RWPE2 (cell line): ENCODE results near the gene SLC38A8.

ENCODE experiments used
- ATAC-seq: fragments of 200-7000 bp; cut with Tn5 transposase; 3 replicates; pipeline ENCODE4 v1.9.1; 2021; ENCODE audit warnings: low read depth
- DNase-seq: peaks from one replicate; pipeline ENCODE4 v3.0.0-alpha.2; 2020; ENCODE audit warnings: low spot score
- H3K27ac ChIP-seq: fragments of 450-650 bp; 2 replicates; pipeline ENCODE4 v1.5.1; 2017; ENCODE audit warnings: mild to moderate bottlenecking; ENCODE audit not compliant: poor library complexity, severe bottlenecking
- H3K27me3 ChIP-seq: fragments of 250-450 bp; sonication (Bioruptor Pico); 2 replicates; pipeline ENCODE4 v1.5.1; 2021; ENCODE audit warnings: mild to moderate bottlenecking, moderate library complexity; ENCODE audit not compliant: insufficient read depth, poor library complexity, severe bottlenecking
- H3K36me3 ChIP-seq: fragments of 250-450 bp; sonication (Bioruptor Pico); 2 replicates; pipeline ENCODE4 v1.5.1; 2020; ENCODE audit warnings: low read depth, mild to moderate bottlenecking, moderate library complexity
- H3K4me1 ChIP-seq: fragments of 250-450 bp; sonication (Bioruptor Pico); 2 replicates; pipeline ENCODE4 v1.5.1; 2021; ENCODE audit warnings: mild to moderate bottlenecking, moderate library complexity; ENCODE audit not compliant: insufficient read depth, poor library complexity, severe bottlenecking
- H3K4me3 ChIP-seq: fragments of 250-450 bp; sonication (Bioruptor Pico); 2 replicates; pipeline ENCODE4 v1.5.1; 2021; ENCODE audit warnings: mild to moderate bottlenecking, moderate library complexity; ENCODE audit not compliant: severe bottlenecking
- H3K9me3 ChIP-seq: fragments of 250-450 bp; sonication (Bioruptor Pico); 2 replicates; pipeline ENCODE4 v1.5.1; 2021; ENCODE audit warnings: mild to moderate bottlenecking, moderate library complexity; ENCODE audit not compliant: severe bottlenecking
- TF ChIP-seq, protein P1 (sequence below): fragments of 450-650 bp; IDR thresholded peaks from one replicate; pipeline ENCODE4 v1.5.1; 2017; ENCODE audit warnings: mild to moderate bottlenecking, moderate library complexity; ENCODE audit not compliant: poor library complexity, severe bottlenecking

SLC38A8 gene

DNA sequence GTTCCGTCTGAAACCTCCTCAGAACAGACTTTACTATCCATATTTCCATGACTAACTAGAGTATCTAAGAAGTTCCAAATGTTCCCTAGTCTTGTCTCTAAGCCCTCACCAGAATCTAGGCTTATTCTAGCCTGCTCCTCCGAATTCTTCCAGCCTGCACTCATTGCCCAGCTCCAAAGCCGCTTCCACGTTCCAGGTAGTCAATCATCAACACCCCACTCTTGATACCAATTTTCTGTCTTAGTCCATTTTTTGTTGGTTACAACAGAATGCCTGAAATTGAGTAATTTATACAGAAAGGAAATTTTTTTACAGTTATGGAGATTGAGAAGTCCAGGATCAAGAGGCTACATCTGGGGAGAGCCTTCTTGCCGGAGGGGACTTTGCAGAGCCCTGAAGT lies 21.1 kb downstream of the SLC38A8 start:
- Histone ChIP-seq H3K27me3 (no peaks in the 10 kb centered on the region), H3K4me3 (no peak overlapping the region), H3K36me3 (no peaks in the 10 kb centered on the region), H3K4me1 (peaks cover 21% of the 10 kb centered on the region), H3K27ac (no peak overlapping the region), H3K9me3 (peaks cover 3% of the 10 kb centered on the region)
- TF ChIP-seq, protein P1, sequence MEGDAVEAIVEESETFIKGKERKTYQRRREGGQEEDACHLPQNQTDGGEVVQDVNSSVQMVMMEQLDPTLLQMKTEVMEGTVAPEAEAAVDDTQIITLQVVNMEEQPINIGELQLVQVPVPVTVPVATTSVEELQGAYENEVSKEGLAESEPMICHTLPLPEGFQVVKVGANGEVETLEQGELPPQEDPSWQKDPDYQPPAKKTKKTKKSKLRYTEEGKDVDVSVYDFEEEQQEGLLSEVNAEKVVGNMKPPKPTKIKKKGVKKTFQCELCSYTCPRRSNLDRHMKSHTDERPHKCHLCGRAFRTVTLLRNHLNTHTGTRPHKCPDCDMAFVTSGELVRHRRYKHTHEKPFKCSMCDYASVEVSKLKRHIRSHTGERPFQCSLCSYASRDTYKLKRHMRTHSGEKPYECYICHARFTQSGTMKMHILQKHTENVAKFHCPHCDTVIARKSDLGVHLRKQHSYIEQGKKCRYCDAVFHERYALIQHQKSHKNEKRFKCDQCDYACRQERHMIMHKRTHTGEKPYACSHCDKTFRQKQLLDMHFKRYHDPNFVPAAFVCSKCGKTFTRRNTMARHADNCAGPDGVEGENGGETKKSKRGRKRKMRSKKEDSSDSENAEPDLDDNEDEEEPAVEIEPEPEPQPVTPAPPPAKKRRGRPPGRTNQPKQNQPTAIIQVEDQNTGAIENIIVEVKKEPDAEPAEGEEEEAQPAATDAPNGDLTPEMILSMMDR, result no peak
- DNase-seq, result no peak
- no peak for ATAC-seq

DNA sequence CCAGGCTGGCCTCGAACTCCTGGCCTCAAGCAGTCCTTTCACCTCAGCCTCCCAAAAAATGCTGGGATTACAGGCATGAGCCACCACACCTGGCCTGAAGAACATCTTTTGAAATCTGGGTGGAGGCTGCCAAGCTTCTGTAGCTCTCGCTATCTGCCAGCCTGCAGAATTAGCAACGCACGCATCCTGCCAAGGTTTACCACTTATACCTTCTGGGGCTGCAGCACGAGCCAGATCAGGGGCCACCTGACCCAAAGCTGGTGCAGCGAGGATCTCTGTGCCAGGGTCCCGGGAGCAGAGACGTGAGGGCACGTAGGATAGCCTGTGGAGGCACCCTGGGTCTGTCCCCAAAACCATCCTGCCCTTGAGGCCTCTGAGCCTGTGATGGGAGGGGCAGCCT lies 22.2 kb downstream of the SLC38A8 start:
- ATAC-seq, result no peak

DNA sequence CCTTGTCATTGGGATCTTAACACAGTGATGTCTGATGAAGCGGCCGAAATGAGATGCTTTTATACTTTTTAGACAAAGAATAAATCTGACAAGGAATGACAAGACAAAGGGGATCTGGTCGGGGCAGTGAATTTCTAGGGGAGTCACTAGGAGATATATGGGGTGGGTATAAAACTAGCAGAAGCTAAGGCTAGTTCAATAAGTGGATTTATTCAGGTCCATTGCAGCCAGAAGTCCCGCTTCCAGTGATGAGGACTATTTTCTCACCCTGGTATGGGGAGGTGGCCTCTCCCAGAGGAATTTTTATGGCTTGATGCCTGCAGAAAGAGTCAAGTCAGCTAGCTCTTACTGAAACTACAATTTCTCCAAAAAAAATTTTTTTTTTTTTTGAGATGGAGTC lies 23.9 kb downstream of the SLC38A8 start:
- Histone ChIP-seq H3K27ac (no peak overlapping the region), H3K36me3 (no peaks in the 10 kb centered on the region), H3K4me1 (peaks cover 8% of the 10 kb centered on the region), H3K27me3 (no peaks in the 10 kb centered on the region), H3K4me3 (no peak overlapping the region), H3K9me3 (no peaks in the 10 kb centered on the region)
- TF ChIP-seq, protein P1, result no peak
- ATAC-seq (no peak), DNase-seq (no peak)

More for the DNA sequence above, 22.2 kb downstream of the SLC38A8 start:
- DNase-seq, result no peak
- Histone ChIP-seq H3K27me3 (no peaks in the 10 kb centered on the region), H3K4me1 (peaks cover 21% of the 10 kb centered on the region), H3K4me3 (no peak overlapping the region), H3K9me3 (peaks cover 3% of the 10 kb centered on the region), H3K36me3 (no peaks in the 10 kb centered on the region), H3K27ac (no peak overlapping the region)
- TF ChIP-seq, protein P1, result no peak

DNA sequence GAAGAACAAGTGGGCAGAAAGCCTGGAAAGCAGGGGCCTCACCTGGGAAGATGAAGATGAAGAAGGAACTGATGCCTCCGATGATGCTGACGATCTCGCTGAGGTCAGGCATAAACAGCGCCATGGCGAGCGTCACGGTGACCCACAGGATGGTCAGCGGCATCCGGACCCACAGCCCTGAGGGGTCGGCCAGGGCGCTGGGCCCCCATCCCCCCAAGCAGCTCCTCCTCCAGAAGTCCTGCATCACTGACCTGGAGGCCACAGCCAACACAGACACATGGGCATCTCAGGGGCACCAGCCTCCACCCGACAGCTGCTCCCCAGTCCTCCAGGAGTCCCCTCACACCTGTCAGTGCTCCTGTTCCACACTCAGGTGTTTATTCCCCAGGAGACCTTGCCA lies 26.1 kb downstream of the SLC38A8 start:
- H3K36me3 ChIP-seq, result no peaks in the 10 kb centered on the region
- no peak overlapping the region for H3K27ac ChIP-seq
- DNase-seq, result no peak
- no peak for ATAC-seq
- no peaks in the 10 kb centered on the region for H3K9me3 ChIP-seq
- no peak overlapping the region for H3K4me3 ChIP-seq
- H3K4me1 ChIP-seq, result no peaks in the 10 kb centered on the region
- no peaks in the 10 kb centered on the region for H3K27me3 ChIP-seq
- TF ChIP-seq, protein P1, result no peak

DNA sequence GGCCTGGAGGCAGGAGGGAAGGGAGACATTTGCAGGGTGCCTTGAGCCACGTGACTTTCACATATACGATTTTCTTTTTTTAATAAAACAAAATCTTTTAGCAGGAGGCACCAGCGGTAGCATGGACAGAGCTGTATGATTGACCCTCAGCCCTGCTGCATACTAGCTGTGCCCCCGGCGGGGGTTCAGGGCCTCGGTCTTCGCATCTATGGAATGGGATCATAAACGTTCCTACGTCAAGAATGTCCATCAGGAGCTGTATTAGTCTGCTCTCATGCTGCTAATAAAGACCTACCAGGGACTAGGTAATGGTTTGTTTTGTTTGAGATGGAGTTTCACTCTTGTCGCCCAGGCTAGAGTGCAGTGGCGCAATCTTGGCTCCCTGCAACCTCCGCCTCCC lies 27.2 kb downstream of the SLC38A8 start:
- no peak for DNase-seq

More for the DNA sequence above, 27.2 kb downstream of the SLC38A8 start:
- Histone ChIP-seq H3K4me1 (no peaks in the 10 kb centered on the region), H3K27me3 (no peaks in the 10 kb centered on the region), H3K27ac (no peak overlapping the region), H3K9me3 (no peaks in the 10 kb centered on the region), H3K4me3 (no peak overlapping the region), H3K36me3 (no peaks in the 10 kb centered on the region)
- TF ChIP-seq, protein P1, result no peak
- no peak for ATAC-seq
